WI38 (cell line): ENCODE measurements around the gene ABCC3.

ENCODE experiments used
- H3K4me3 ChIP-seq: 2 replicates; pipeline ENCODE4 v1.5.1; 2011; ENCODE audit warnings: low read depth, mild to moderate bottlenecking, control low read depth, low read length
- TF ChIP-seq, protein P1 (sequence below): IDR thresholded peaks from 2 replicates; pipeline ENCODE4 v1.5.1; 2012; ENCODE audit warnings: low read depth, mild to moderate bottlenecking, control low read depth, low read length

ABCC3 gene

DNA sequence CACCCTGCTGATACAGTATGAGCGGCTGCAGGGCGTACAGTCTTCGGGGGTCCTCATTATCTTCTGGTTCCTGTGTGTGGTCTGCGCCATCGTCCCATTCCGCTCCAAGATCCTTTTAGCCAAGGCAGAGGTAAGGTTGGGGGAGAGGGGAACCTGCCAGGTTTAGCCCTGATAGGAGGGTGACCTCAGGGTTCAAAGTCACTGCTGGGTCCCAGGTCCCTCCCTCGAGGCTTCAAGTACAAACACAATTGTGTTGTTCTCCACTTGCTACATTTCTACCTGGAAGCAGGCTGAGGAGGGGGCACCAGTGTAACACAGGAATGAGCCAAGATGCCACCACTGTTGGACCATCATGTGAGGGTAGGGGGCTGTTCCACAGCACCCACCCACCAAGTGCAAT lies 22.4 kb downstream of the ABCC3 start:
- TF ChIP-seq, protein P1, sequence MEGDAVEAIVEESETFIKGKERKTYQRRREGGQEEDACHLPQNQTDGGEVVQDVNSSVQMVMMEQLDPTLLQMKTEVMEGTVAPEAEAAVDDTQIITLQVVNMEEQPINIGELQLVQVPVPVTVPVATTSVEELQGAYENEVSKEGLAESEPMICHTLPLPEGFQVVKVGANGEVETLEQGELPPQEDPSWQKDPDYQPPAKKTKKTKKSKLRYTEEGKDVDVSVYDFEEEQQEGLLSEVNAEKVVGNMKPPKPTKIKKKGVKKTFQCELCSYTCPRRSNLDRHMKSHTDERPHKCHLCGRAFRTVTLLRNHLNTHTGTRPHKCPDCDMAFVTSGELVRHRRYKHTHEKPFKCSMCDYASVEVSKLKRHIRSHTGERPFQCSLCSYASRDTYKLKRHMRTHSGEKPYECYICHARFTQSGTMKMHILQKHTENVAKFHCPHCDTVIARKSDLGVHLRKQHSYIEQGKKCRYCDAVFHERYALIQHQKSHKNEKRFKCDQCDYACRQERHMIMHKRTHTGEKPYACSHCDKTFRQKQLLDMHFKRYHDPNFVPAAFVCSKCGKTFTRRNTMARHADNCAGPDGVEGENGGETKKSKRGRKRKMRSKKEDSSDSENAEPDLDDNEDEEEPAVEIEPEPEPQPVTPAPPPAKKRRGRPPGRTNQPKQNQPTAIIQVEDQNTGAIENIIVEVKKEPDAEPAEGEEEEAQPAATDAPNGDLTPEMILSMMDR: no peak

DNA sequence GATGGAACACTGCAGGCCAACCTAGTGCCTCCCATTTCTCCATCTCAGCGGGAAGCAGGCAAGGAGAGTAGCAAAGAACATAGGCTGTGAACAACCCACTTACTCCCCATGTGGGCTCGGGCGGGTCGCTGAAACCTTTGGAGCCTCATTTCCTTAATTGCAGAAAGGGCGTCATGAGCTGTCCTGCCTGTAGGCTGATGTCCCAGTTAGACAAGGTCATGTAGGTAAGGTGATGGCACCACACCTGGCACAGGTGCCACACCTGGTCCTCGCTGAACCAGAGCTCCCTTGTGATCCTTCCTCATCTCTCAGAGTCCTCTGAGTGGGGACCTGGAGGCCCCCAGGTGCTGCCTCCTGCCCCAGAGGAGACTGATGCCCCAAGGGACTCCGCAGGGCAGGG lies 22.9 kb downstream of the ABCC3 start:
- no peak overlapping the region for H3K4me3 ChIP-seq
- TF ChIP-seq, protein P1: no peak

More for the DNA sequence above, 22.4 kb downstream of the ABCC3 start:
- no peak overlapping the region for H3K4me3 ChIP-seq

DNA sequence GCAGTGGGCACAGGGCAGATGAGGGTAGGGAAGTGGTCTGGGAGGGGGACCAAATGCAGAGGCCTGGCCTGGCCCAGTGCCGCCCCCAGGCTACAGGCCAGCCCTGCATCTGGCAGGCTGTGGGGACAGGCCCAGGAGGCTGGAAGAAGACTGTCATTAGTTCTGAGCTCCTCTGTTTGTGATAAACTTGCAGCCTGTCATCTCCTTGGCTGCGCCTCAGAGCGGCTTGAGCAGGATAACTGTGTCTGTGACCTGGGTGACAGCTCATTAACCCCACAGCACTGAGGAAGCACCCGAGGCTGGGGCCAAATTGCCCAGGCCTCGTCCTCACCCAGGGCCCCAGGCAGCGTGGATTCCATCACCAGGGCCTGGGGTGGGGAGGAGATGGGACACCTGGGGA lies 23.9 kb downstream of the ABCC3 start:
- TF ChIP-seq, protein P1: no peak
- no peak overlapping the region for H3K4me3 ChIP-seq

DNA sequence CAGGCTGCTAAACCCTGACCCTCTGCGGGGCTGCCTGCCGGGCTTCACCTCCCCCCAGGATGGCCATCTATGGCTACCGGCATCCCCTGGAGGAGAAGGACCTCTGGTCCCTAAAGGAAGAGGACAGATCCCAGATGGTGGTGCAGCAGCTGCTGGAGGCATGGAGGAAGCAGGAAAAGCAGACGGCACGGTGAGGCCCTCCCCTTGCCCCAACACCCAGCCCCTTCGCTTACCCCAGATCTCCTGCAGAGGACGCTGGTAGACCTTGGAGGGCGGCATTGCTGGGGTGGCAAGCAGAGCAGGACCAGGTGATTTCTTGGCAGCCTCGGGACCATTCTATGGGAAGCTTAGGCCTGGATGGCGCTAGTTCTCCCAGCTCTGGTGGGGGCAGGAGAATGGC lies 24.5 kb downstream of the ABCC3 start:
- TF ChIP-seq, protein P1: no peak
- no peak overlapping the region for H3K4me3 ChIP-seq

DNA sequence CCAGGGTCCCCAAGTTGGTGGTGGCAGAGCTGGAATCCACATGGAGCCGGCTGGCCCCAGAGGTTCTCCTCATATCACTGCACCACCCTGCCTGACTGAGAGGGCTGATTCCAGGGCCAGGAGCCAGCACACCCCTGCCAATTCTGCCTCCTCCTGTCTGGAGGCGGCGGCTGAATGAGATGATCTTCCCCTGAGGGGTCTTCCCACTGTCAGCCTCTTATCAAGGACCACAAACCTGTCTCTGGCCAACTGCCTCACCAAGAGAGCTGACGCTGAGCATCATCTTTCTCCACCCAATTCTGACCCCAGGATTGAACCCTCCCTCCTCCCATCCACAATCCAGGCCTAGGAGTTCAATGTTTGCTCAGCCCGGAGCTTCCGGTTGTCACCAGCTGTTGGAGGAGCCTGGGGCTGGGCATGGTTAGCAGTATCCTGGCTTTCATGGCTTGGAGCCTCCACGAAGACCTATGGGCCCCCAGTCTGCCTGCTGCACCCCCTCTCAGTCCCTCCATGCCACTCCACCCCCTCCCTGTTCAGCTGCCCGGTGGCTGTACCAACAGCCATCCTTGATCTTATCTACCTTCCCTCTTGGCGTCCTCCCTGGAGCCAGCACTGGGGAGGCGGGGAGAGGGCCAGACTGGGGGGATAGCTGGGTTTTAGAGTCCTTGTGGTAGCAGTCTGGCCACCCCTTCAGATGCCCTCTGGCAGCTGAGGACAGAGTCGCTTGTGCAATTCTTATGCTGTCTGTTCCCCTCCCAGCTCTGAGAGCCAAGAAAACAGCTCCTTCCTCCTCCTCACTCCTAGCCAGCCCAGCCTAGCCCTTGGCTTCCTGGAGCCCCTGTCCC lies 25.6 kb downstream of the ABCC3 start:
- no peak overlapping the region for H3K4me3 ChIP-seq
- TF ChIP-seq, protein P1: no peak

DNA sequence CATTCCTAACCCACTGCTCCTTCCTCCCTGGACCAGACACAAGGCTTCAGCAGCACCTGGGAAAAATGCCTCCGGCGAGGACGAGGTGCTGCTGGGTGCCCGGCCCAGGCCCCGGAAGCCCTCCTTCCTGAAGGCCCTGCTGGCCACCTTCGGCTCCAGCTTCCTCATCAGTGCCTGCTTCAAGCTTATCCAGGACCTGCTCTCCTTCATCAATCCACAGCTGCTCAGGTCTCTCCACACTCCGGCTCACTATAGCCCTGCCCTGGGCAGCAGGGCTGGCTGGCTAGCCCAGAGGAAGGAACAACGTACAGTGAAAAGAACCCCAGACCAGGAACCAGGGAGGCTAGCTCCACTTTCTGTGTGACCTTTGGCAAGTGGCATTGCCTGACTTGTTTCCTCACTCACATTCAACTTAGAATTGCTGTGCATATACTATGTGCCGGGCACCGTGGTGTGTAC lies 26.2 kb downstream of the ABCC3 start:
- no peak overlapping the region for H3K4me3 ChIP-seq
- TF ChIP-seq, protein P1: no peak

DNA sequence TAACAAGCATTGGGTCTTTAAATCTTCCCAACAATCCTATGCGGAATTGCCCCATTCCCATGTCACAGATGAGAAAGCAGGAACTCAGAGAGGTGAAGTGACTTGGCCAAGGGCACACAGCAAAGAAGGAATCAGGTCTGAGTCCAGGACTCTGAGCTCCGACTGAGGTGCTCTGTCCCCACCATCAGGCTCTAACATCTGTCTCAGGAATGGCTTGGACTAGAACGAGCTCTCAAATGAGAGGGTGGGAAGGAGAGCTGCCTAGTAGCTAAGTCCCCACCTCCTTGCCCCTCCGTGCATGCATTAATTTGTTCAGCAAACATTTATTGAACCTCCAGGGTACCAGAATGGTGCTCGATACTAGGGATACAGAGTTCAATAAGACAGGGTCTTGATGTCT lies 26.7 kb downstream of the ABCC3 start:
- H3K4me3 ChIP-seq: no peak overlapping the region
- TF ChIP-seq, protein P1: no peak
